HepG2 (cell line): Measurements from ENCODE around the gene FIZ1. TPM values are rescaled to one million over a fixed set of nuclear protein-coding genes. Genes with fewer than 3 reads are reported as not detected.

ENCODE experiments used
- CHCHD3 ChIP-seq: sonication (generic); formaldehyde crosslinking; IDR thresholded peaks from 2 replicates; pipeline ENCODE4 v1.8.0; 2022; ENCODE audit warnings: mild to moderate bottlenecking, missing genetic modification reagents, moderate library complexity
- FOXJ3 ChIP-seq: sonication (generic); formaldehyde crosslinking; IDR thresholded peaks from 2 replicates; pipeline ENCODE4 v1.4.0; 2020; ENCODE audit warnings: missing genetic modification reagents, mild to moderate bottlenecking, borderline replicate concordance
- KDM3A ChIP-seq: IDR thresholded peaks from 2 replicates; pipeline ENCODE4 v1.6.1; 2018; ENCODE audit warnings: low read depth, missing compliant biosample characterization
- MTF1 ChIP-seq: sonication (generic); formaldehyde crosslinking; IDR thresholded peaks from 2 replicates; pipeline ENCODE4 v1.5.0; 2020; ENCODE audit warnings: missing genetic modification reagents
- NCOA5 ChIP-seq: sonication (generic); formaldehyde crosslinking; IDR thresholded peaks from 2 replicates; pipeline ENCODE4 v1.4.0; 2020; ENCODE audit warnings: missing genetic modification reagents
- NFE2L1 ChIP-seq: sonication (generic); formaldehyde crosslinking; IDR thresholded peaks from 2 replicates; pipeline ENCODE4 v1.4.0; 2020; ENCODE audit warnings: missing genetic modification reagents, mild to moderate bottlenecking, borderline replicate concordance
- POLR2A ChIP-seq, 2 experiments: IDR thresholded peaks; 2 replicates each; pipeline ENCODE4 v1.6.1; 2011; ENCODE audit warnings: low read depth in 2 of 2, low read length in 2 of 2, mild to moderate bottlenecking in 1 of 2, moderate library complexity in 1 of 2; ENCODE audit not compliant: insufficient read depth in 1 of 2
- POLR2G ChIP-seq: fragments of 200-400 bp; formaldehyde crosslinking; IDR thresholded peaks from 2 replicates; pipeline ENCODE4 v1.6.1; 2018; ENCODE audit warnings: mild to moderate bottlenecking, low read depth, low read length, moderate library complexity
- SRY ChIP-seq: sonication (generic); formaldehyde crosslinking; IDR thresholded peaks from 2 replicates; pipeline ENCODE4 v1.8.0; 2022; ENCODE audit warnings: mild to moderate bottlenecking, missing genetic modification reagents
- TBL1XR1 ChIP-seq: fragments of 150-350 bp; IDR thresholded peaks from 2 replicates; pipeline ENCODE4 v1.6.1; 2014; ENCODE audit warnings: borderline replicate concordance, low read length; ENCODE audit not compliant: partially characterized antibody
- ZFP91 ChIP-seq: sonication (generic); formaldehyde crosslinking; IDR thresholded peaks from 2 replicates; pipeline ENCODE4 v1.9.0; 2022; ENCODE audit warnings: missing genetic modification reagents, mild to moderate bottlenecking, borderline replicate concordance
- ZNF329 ChIP-seq: sonication (generic); formaldehyde crosslinking; IDR thresholded peaks from 2 replicates; pipeline ENCODE4 v1.9.0; 2021; ENCODE audit warnings: low read depth, mild to moderate bottlenecking, missing genetic modification reagents
- ZNF432 ChIP-seq: sonication (generic); formaldehyde crosslinking; IDR thresholded peaks from 2 replicates; pipeline ENCODE4 v1.5.0; 2020; ENCODE audit warnings: missing genetic modification reagents, mild to moderate bottlenecking, borderline replicate concordance
- ZNF510 ChIP-seq: sonication (generic); formaldehyde crosslinking; IDR thresholded peaks from 2 replicates; pipeline ENCODE4 v1.4.0; 2020; ENCODE audit warnings: low read depth, mild to moderate bottlenecking, missing genetic modification reagents
- ZNF616 ChIP-seq: sonication (generic); formaldehyde crosslinking; IDR thresholded peaks from 2 replicates; pipeline ENCODE4 v1.5.0; 2020; ENCODE audit warnings: low read depth, mild to moderate bottlenecking, missing genetic modification reagents
- ZNF720 ChIP-seq: sonication (generic); formaldehyde crosslinking; IDR thresholded peaks from 2 replicates; pipeline ENCODE4 v1.4.0; 2020; ENCODE audit warnings: missing genetic modification reagents
- polyA plus RNA-seq, 8 experiments: library from polyadenylated mRNA; depleted of rRNA in 3 of 8; stranded (reverse) in 7 of 8; unstranded in 1 of 8; fragments of >200 nt; fragmentation: Illumina TruSeq in 4 of 8; extraction: Trizol in 4 of 8; gene quantifications; 2 replicates each; pipeline versions ENCODE4 v1.2.1 to v1.2.3, GENCODE V29; 2011 to 2016; ENCODE audit warnings: low read depth in 4 of 8, missing spikeins in 1 of 8, mixed read lengths in 1 of 8; ENCODE audit not compliant: insufficient read depth in 1 of 8
- total RNA-seq, 5 experiments: library from RNA; depleted of rRNA; stranded (reverse); fragments of >200 nt; fragmentation: Illumina TruSeq; extraction: Trizol; gene quantifications; 2 replicates each; pipeline ENCODE4 v1.2.3, GENCODE V29; 2016; ENCODE audit warnings: low read depth in 1 of 5
- TF ChIP-seq, protein P1 (sequence below): fragments of 450-650 bp; IDR thresholded peaks from 2 replicates; pipeline ENCODE4 v1.6.1; 2017; ENCODE audit warnings: mild to moderate bottlenecking
- TF ChIP-seq, protein P2 (sequence below): IDR thresholded peaks from 2 replicates; pipeline ENCODE4 v1.6.1; 2012; ENCODE audit warnings: low read length, improper control_type of control experiment

The FIZ1 gene
- total and polyA plus RNA-seq, 2 of the 13 experiments (the other 11 are each of a cell fraction or from before 2014, with no cell fraction given) = 3.6 to 5.9 TPM

DNA sequence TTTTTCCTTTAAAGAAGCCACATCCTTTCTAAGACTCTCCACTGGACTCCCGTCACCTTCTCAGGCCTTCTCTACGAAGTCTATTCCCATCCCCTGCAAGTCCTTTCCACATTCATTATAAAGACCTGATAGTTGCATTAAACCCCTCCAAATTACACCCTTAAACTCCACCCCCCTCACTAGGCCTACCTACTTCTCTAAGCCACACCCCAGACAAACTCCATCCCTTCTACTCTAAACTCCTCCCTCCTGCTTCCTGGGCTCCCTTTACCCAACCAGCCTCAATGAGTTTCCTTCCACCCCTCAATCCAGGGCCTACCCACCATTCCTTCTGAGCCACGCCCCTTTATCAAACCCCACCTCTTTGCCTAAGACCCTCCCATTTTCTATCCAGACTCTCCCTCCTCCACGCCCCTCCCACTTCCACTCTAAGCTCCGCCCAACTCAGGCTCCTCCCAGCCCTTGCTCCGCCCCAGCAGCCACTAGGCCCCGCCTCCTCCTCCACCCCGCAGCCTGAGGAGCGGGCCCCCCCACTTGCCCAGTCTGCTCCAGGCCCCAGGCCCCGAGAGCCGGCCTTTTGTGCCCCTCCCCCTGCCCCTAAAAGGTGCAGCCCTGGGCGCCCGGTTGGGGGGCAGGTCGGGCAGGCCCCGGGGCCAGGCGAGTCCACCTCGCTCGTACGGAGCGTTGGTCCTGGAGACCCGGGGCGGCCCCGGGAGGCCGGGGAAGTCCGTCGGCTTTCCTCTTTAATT is 424 bp downstream of the FIZ1 start (continued):
- TF ChIP-seq ZNF510 = 0 out of 2 replicates have a peak, but pooled peaks have one; percentile 10
- no peak for TF ChIP-seq CHCHD3
- peak; percentile 97 for TF ChIP-seq ZFP91 (CRISPR knock-in tag)
- TF ChIP-seq FOXJ3 = no peak
- TF ChIP-seq TBL1XR1 = no peak
- TF ChIP-seq, protein P1, sequence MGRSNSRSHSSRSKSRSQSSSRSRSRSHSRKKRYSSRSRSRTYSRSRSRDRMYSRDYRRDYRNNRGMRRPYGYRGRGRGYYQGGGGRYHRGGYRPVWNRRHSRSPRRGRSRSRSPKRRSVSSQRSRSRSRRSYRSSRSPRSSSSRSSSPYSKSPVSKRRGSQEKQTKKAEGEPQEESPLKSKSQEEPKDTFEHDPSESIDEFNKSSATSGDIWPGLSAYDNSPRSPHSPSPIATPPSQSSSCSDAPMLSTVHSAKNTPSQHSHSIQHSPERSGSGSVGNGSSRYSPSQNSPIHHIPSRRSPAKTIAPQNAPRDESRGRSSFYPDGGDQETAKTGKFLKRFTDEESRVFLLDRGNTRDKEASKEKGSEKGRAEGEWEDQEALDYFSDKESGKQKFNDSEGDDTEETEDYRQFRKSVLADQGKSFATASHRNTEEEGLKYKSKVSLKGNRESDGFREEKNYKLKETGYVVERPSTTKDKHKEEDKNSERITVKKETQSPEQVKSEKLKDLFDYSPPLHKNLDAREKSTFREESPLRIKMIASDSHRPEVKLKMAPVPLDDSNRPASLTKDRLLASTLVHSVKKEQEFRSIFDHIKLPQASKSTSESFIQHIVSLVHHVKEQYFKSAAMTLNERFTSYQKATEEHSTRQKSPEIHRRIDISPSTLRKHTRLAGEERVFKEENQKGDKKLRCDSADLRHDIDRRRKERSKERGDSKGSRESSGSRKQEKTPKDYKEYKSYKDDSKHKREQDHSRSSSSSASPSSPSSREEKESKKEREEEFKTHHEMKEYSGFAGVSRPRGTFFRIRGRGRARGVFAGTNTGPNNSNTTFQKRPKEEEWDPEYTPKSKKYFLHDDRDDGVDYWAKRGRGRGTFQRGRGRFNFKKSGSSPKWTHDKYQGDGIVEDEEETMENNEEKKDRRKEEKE = no peak
- no peak for TF ChIP-seq NCOA5 (CRISPR knock-in tag)
- TF ChIP-seq ZNF329 (CRISPR knock-in tag) = no peak
- TF ChIP-seq MTF1 = no peak
- 0 out of 2 replicates have a peak, but pooled peaks have one; percentile 58 for TF ChIP-seq POLR2G
- TF ChIP-seq POLR2A (IDR thresholded peaks at IDR 0.05; ENCODE audit: insufficient read depth in 1 of 2, low read depth in 2 of 2, low read length in 2 of 2) = peak in 1 of 2 experiments; percentile 18; a peak in 2 of 4 replicates
- TF ChIP-seq ZNF432 (CRISPR knock-in tag) = no peak
- TF ChIP-seq ZNF720 (CRISPR knock-in tag) = no peak
- TF ChIP-seq ZNF616 (CRISPR knock-in tag) = no peak
- TF ChIP-seq SRY (CRISPR knock-in tag) = no peak
- 0 out of 2 replicates have a peak, but pooled peaks have one; percentile 32 for TF ChIP-seq KDM3A
- TF ChIP-seq, protein P2, sequence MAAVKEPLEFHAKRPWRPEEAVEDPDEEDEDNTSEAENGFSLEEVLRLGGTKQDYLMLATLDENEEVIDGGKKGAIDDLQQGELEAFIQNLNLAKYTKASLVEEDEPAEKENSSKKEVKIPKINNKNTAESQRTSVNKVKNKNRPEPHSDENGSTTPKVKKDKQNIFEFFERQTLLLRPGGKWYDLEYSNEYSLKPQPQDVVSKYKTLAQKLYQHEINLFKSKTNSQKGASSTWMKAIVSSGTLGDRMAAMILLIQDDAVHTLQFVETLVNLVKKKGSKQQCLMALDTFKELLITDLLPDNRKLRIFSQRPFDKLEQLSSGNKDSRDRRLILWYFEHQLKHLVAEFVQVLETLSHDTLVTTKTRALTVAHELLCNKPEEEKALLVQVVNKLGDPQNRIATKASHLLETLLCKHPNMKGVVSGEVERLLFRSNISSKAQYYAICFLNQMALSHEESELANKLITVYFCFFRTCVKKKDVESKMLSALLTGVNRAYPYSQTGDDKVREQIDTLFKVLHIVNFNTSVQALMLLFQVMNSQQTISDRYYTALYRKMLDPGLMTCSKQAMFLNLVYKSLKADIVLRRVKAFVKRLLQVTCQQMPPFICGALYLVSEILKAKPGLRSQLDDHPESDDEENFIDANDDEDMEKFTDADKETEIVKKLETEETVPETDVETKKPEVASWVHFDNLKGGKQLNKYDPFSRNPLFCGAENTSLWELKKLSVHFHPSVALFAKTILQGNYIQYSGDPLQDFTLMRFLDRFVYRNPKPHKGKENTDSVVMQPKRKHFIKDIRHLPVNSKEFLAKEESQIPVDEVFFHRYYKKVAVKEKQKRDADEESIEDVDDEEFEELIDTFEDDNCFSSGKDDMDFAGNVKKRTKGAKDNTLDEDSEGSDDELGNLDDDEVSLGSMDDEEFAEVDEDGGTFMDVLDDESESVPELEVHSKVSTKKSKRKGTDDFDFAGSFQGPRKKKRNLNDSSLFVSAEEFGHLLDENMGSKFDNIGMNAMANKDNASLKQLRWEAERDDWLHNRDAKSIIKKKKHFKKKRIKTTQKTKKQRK = no peak
- no peak for TF ChIP-seq NFE2L1 (CRISPR knock-in tag)
